Activated B cell treated with CpG ODN at 0.5 μM for 24 hours (primary cell): ENCODE data around the gene CTNNA2. TPM values are rescaled to one million over a fixed set of nuclear protein-coding genes. Genes with fewer than 3 reads are reported as not detected.

Experiments used
- ATAC-seq: fragments of 200-7000 bp; cut with Tn5 transposase; one replicate; pipeline ENCODE4 v1.10.0; 2021; ENCODE audit warnings: low read depth, mild to moderate bottlenecking, moderate library complexity
- CTCF ChIA-PET: fragments of 350-600 bp; sonication (Branson Sonifier 250); formaldehyde crosslinking; loops from one replicate; lab custom pipeline; 2021; ENCODE audit warnings: antibody characterized with exemption; lab: Charles Lee
- POLR2A ChIA-PET: fragments of 350-600 bp; sonication (Branson Sonifier 250); formaldehyde crosslinking; loops from one replicate; lab custom pipeline; 2021; ENCODE audit warnings: antibody characterized with exemption; lab: Charles Lee
- DNase-seq: peaks from one replicate; pipeline ENCODE4 v3.0.0; 2022
- H3K27ac Mint-ChIP-seq: one replicate; pipeline ENCODE4 v1.8.0; 2020; ENCODE audit warnings: mixed read lengths
- H3K27me3 Mint-ChIP-seq: one replicate; pipeline ENCODE4 v1.8.0; 2021; ENCODE audit warnings: mixed read lengths
- H3K36me3 Mint-ChIP-seq: one replicate; pipeline ENCODE4 v1.8.0; 2021; ENCODE audit warnings: low read depth, mixed read lengths
- H3K4me1 Mint-ChIP-seq: one replicate; pipeline ENCODE4 v1.8.0; 2021; ENCODE audit warnings: mixed read lengths
- H3K4me3 Mint-ChIP-seq: one replicate; pipeline ENCODE4 v1.8.0; 2020; ENCODE audit warnings: mild to moderate bottlenecking, mixed read lengths
- H3K9me3 Mint-ChIP-seq: one replicate; pipeline ENCODE4 v1.8.0; 2020; ENCODE audit warnings: mixed read lengths
- CTCF ChIP-seq: fragments of 200-600 bp; IDR thresholded peaks from one replicate; pipeline ENCODE4 v1.8.0; 2022; ENCODE audit warnings: antibody characterized with exemption, mild to moderate bottlenecking
- intact Hi-C: fragments of 100-400 bp; cut with micrococcal nuclease; formaldehyde crosslinking; loops from one replicate; pipeline ENCODE4 v1.15.1; 2024
- total RNA-seq: library from RNA; stranded (reverse); gene quantifications from 2 replicates; pipeline ENCODE4 v1.2.3, GENCODE V29; 2022

Gene CTNNA2
- total RNA-seq, 1 donor from 2014 or later = not detected

- Mint-ChIP-seq H3K27me3 (no peaks in the 10 kb centered on the region), H3K36me3 (no peaks in the 10 kb centered on the region), H3K27ac (no peak overlapping the region), H3K9me3 (peaks cover 9% of the 10 kb centered on the region), H3K4me1 (no peaks in the 10 kb centered on the region), H3K4me3 (no peak overlapping the region)
- no peak for TF ChIP-seq CTCF
- CTCF ChIA-PET = no interaction called here
- no peak for DNase-seq
- no peak for ATAC-seq
- intact Hi-C loops = no loop called here
- POLR2A ChIA-PET = no interaction called here
These were observed 916.4 kb downstream of the CTNNA2 start for GRCh38 chr2:80429251-80429650.

DNA sequence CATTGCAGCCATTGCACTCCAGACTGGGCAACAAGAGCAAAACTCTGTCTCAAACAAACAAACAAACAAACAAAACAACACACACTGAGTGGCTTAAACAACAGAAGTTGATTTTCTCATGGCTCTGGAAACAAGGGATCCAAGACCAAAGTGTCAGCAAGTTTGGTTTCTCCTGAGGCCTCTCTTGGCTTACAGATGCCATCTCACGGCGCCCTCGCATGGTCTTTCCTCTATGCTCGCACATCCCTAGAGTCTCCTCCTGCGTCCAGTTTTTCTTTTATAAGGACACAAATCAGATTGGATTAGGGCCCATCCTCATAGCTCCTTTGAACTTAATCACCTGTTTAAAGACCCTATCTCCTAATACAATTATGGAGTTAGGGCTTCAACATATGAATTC, 925.1 kb downstream of the CTNNA2 start:
- H3K27me3 Mint-ChIP-seq = no peaks in the 10 kb centered on the region
- TF ChIP-seq CTCF = no peak
- H3K4me3 Mint-ChIP-seq = no peak overlapping the region
- H3K27ac Mint-ChIP-seq = no peak overlapping the region
- intact Hi-C loops = no loop called here
- CTCF ChIA-PET = no interaction called here
- H3K36me3 Mint-ChIP-seq = no peaks in the 10 kb centered on the region
- ATAC-seq = no peak
- no peaks in the 10 kb centered on the region for H3K4me1 Mint-ChIP-seq
- H3K9me3 Mint-ChIP-seq = peaks cover 6% of the 10 kb centered on the region
- POLR2A ChIA-PET = no interaction called here
- DNase-seq = no peak

GRCh38 chr2:80438686-80439085, 925.8 kb downstream of the CTNNA2 start:
- ATAC-seq (no peak), DNase-seq (no peak)
- H3K36me3 Mint-ChIP-seq = no peaks in the 10 kb centered on the region
- H3K4me3 Mint-ChIP-seq = no peak overlapping the region
- intact Hi-C loops = no loop called here
- peaks cover 6% of the 10 kb centered on the region for H3K9me3 Mint-ChIP-seq
- no peaks in the 10 kb centered on the region for H3K4me1 Mint-ChIP-seq
- no peak for TF ChIP-seq CTCF
- H3K27me3 Mint-ChIP-seq = no peaks in the 10 kb centered on the region
- H3K27ac Mint-ChIP-seq = no peak overlapping the region
- CTCF ChIA-PET = no interaction called here
- POLR2A ChIA-PET = no interaction called here

GRCh38 chr2:80454628-80455027, 941.8 kb downstream of the CTNNA2 start:
- CTCF ChIA-PET = no interaction called here
- no peaks in the 10 kb centered on the region for H3K36me3 Mint-ChIP-seq
- H3K4me1 Mint-ChIP-seq = no peaks in the 10 kb centered on the region
- TF ChIP-seq CTCF = no peak
- H3K27ac Mint-ChIP-seq = no peak overlapping the region
- intact Hi-C loops = no loop called here
- H3K4me3 Mint-ChIP-seq = no peak overlapping the region
- DNase-seq = no peak
- no peaks in the 10 kb centered on the region for H3K27me3 Mint-ChIP-seq
- H3K9me3 Mint-ChIP-seq = peaks cover 10% of the 10 kb centered on the region
- ATAC-seq = no peak
- POLR2A ChIA-PET = no interaction called here

DNA sequence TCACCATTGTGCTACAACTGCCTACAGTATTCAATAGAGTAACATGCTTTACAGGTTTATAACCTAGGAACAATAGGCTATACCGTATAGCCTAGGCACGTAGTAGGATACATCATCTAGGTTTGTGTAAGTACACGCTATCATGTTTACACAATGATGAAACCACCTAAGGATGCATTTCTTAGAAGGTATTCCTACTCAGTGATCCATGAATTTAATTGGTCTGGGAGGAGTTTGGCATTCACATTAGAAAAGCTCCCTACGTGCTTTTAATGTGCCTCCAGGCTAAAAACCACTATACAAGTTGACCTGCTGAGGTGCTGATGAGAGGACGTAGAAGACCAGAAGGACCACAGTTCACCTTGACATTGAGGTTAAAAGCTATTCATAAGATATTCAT, 946.2 kb downstream of the CTNNA2 start:
- Mint-ChIP-seq H3K4me3 (no peak overlapping the region), H3K27me3 (no peaks in the 10 kb centered on the region), H3K36me3 (no peaks in the 10 kb centered on the region), H3K27ac (no peak overlapping the region), H3K4me1 (no peaks in the 10 kb centered on the region), H3K9me3 (peaks cover 5% of the 10 kb centered on the region)
- no peak for TF ChIP-seq CTCF
- DNase-seq (no peak), ATAC-seq (no peak)
- POLR2A ChIA-PET = no interaction called here
- intact Hi-C loops = no loop called here
- CTCF ChIA-PET = no interaction called here
